GM19397 (cell line): ENCODE data around the gene CENPL.
"Not testable (repeated sequence)": the region's sequence is repeated elsewhere in the genome, so short reads cannot be mapped to it uniquely, and the experiment has no call there.

ENCODE experiments used
- ATAC-seq: cut with Tn5 transposase; IDR thresholded peaks from one replicate; pipeline ENCODE4 v1.9.1; 2021; ENCODE audit warnings: mild to moderate bottlenecking, moderate library complexity; ENCODE audit not compliant: unreplicated experiment

Gene CENPL

DNA sequence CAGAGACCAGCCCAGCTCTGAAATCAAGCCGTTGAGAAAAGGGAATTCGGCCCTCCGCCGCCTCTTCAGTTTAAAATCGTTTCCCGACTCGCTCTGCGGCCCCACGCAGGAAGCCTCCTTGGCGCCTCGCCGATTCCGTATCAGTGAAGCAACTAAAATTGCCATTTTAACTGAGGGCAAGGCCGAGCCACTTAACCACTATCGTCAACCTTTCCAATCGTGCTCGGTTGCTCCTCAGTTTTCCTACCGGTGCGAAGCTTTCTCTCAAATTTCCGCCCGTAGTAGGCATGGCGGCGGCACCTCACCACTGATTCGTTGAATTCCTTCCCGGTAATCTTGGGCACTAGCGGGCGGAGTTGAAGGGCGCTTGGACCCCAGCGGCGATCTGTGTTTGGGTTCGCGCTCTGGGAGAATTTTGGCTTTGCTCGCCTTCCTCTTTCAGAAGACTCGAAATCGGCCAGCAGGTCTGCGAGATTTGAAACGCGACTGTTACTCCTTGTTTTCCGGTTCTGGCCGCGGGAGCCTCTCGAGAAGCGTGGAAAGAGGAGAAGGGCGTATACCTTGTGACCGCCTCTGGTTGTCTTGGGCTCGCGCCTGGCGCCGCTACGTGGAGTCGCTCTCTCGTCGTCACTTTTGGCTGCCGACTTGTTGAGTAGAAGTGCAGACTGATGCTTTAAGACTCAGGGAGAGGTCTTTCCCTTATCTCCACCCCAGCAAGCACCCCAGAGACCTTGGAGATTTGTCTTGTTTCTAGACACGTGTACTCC, at the start of gene CENPL, which contains the start of gene DARS2:
Gene CENPL (minus strand): TSS at position 569 of the 767 bp plus-strand sequence. CDS start 13,584 bp downstream, outside the sequence.
Gene DARS2 (plus strand): TSS at position 359 of the 767 bp plus-strand sequence. CDS start 557 bp downstream, outside the sequence.
- ATAC-seq, result peak; percentile 90

- no peak for ATAC-seq
Measured at GRCh38 chr1:173871500-173871899, 46.8 kb upstream of the CENPL start.

DNA sequence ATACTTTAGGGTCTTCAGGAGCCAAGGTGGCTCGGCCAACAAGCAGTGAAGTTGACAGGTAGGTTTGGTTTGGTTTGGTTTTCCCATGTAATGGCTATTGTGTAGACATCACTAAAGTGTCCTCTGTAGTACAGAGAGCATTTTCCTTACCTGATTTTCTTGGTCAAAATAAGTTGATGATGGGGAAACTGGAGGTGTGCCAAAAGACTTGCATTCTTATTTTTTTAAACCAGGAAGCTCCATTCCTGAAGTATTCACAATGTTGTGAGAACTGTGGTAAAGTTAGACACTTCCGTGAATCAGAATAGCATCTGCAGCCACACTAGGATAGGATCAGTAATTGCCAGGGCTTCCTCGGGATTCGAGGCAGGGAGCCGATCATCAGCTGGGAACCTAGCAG, 46.4 kb upstream of the CENPL start:
- no peak for ATAC-seq

DNA sequence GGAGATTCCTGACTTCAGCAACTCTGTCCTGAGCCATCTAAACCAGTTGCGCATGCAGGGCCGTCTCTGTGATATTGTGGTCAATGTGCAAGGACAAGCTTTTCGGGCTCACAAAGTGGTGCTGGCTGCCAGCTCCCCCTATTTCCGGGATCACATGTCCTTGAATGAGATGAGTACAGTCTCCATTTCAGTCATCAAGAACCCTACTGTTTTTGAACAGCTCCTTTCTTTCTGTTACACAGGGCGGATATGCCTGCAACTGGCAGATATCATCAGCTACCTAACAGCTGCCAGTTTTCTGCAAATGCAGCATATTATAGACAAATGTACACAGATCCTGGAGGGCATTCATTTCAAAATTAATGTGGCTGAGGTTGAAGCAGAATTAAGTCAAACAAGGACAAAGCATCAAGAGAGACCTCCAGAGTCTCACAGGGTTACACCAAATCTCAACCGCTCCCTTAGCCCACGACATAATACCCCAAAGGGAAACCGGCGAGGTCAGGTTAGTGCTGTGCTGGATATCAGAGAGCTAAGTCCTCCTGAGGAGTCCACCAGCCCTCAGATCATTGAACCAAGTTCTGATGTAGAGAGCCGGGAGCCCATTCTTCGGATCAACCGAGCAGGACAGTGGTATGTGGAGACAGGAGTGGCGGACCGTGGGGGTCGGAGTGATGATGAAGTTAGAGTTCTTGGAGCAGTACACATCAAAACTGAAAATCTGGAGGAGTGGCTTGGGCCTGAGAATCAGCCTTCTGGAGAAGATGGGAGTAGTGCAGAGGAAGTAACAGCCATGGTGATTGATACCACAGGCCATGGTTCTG, 45.8 kb upstream of the CENPL start:
- no peak for ATAC-seq

GRCh38 chr1:173869021-173869359, 44.3 kb upstream of the CENPL start:
- ATAC-seq, result no peak

DNA sequence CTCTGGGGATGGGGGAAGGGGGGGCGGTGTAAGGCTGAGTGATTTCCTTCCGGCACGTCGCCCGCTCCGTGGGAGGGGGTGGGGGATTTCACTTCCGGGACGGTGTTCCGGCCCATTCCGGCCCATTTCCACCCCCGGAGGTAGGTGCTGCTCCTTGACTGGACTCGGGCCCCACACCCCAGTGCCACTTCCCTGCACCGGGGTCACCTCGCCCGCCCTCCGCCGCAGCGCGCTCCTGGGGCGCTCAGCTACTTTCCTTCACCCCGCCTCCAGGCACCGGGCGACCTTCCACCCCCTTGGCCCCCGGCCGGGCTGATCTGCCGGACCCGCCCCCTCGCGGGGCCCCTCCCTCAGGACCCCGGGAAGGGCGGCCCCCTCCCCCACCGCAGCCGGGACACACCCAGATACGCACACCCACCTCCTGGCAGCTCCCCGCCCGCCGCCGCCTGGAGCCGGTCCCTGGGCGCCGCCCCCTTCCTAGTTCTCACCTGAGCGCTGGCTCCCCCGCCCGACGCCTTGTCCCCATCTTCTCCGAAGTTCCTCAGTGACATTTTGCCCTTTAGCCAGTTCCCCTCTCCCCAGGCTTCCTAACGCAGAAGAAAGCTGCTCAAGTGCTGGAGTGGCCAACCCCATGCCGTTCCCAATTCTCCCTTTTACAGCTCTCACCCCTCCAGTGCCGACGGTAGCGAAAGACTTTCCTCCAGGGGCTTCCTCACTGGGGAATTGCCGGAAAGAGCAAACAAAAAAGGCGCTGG, 43.8 kb upstream of the CENPL start, which contains the start of gene ZBTB37:
Gene ZBTB37 (plus strand): TSS at position 115 of the 755 bp plus-strand sequence. CDS start 1,846 bp downstream, outside the sequence.
- peak; percentile 62 for ATAC-seq

- peak; percentile 67 for ATAC-seq
Measured at GRCh38 chr1:173867753-173868265, 43.1 kb upstream of the CENPL start, which contains the start of gene GAS5. Gene GAS5 (minus strand): TSS chr1:173867989.

DNA sequence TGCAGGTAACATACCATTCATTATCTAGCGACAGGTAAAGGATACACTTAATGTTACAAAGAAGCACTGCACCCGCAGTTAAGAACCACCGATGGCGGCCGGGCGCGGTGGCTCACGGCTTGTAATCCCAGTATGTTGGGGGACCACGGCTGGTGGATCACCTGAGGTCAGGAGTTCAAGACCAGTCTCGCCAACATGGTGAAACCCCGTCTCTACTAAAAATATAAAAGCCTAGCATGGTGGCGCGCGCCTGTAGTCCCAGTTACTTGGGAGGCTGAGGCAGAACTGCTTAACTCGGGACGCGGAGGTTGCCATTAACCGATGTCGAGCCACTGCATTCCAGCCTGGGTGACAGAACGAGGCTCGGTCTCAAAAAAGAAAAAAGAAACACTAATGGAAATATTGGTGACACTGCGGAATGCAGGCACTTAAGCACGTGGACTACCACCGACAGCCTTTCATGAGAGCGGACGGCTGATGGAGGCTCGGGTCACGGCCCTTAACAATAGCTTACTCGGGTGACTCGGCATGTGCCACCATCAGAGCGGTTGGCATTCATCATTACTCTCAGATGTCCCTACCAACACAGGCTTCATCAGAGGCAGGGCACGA, 42.6 kb upstream of the CENPL start:
- ATAC-seq, result no peak

DNA sequence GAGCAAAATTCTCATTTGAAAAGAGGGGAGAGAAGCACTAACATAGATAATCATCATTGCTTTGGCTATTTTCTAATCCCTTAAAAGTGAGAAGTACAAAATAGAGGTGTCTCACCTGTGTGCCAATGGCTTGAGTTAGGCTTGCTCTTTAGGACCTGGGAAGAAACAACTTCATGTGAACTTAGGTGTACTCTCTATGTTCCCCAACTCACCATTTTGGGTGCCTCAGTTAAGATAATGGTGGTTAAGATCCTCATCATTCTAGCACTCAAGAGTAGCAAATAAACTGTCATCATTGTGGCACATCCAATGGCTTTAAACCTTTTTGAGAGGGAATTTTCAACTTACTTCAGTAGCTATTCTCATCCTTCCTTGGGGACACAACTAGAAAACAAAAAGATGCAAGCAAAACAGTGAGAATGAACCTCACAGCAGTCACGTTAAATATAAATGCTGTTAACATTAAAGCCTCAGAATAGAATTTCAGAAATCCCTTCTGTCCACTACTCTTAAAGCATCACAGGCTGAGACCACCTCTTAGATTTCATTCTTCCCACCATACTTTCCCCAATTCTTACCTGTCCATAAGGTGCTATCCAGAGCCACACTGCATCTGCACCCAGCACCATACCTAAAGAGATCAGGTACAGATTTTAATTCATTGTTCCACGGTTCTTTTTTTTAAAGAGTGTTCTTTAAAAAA, 41.9 kb upstream of the CENPL start:
- ATAC-seq, result no peak

- ATAC-seq, result no peak
Measured at GRCh38 chr1:173865468-173866164, 40.9 kb upstream of the CENPL start.

GRCh38 chr1:173864179-173864867, 39.6 kb upstream of the CENPL start:
- ATAC-seq, result no peak

- ATAC-seq, result no peak
Measured at GRCh38 chr1:173863224-173864161, 38.8 kb upstream of the CENPL start.

DNA sequence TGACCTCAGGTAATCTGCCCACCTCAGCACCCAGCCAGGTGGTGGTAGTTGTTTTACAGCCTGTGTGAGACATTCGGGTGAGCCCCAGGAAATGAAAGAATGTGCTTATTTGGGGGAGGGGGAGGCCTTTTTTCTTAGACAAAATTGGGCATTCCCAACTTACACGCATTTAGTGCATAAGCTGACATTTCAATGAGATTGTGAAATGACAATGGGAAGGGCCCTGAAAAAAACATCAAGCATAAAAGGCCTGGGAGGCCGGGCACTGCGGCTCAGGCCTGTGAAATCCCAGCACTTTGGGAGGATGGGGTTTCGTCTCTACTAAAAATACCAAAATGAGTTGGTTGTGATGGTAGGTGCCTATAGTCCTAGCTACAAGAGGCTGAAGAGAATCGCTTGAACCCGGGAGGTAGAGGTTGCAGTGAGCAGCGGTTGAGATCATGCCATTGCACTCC, 38.1 kb upstream of the CENPL start:
- no peak for ATAC-seq

- not testable (repeated sequence) for ATAC-seq
Measured at GRCh38 chr1:173862146-173862768, 37.6 kb upstream of the CENPL start.

- ATAC-seq, result no peak
Measured at GRCh38 chr1:173861731-173862145, 37.1 kb upstream of the CENPL start.

DNA sequence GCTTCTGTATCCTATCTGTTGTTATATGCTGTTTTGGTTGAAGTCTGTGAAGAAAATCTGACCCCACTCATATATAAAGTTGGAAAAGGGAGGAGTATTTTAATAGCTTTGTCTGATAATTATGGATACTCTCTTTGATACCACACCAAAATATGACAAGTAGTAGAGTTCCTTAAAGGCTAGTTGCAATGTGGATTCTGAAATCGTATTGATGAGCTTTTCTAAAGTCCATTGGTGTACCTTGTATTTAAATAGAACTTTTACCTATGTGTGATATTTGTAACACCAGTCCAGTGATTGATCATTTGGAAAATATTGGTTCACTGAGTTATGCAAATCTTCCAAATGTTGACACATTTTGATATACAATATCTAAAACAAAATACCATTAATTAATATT, 35.4 kb upstream of the CENPL start:
- ATAC-seq, result no peak

DNA sequence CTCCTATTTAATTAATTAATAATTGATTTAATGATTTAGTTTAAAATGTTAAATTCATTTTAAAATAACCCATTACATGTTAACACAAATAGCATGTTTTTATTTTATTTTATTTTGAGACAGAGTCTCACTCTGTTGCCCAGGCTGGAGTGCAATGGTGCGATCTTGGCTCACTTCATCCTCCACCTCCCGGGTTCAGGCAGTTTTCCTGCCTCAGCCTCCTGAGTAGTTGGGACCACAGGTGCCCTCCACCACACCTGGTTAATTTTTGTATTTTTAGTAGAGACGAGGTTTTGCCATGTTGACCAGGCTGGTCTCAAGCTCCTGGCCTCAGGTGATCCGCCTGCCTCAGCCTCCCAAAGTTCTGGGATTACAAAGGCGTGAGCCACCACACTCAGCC, 34.9 kb upstream of the CENPL start:
- not testable (repeated sequence) for ATAC-seq
